Measurements from ENCODE around the gene MARK3.
"Not testable (repeated sequence)": the region's sequence is repeated elsewhere in the genome, so short reads cannot be mapped to it uniquely, and the experiment has no call there.

Gene MARK3

DNA sequence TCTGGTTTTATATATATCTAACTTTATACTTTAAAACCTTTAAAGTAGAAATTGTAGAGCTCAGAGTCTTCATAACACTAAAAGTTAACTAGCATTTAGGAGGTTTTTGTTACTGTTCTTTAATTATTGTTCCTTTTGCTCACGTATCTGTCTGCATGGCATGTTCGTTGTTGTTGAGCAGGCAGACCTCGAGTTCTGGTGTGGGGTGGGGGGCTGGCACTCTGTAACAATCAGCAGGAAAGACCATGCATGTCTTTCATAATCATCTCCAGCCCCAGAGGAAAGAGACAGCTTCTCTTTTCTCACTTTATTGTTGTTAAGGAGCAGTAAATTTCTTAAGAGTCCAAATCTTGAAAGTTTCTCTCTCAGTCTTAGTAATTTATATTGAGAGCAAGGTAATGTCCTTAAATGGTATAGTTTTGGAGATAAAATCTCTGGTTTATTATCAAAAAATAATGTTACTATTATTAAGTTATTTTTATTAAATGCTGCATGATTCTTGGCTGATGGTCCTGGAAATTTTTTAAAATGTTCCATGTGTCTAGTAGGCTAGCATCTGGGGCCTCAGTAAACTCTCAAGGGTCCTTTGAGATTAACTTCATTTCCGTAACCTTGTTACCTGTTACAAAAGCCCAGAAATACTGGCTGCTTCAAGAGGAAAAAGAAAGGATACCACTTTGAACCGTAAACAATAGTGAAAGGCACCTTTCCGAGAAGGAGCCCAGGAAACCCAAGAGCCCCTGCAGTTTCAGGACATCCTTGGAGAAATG, 107.1 kb downstream of the MARK3 start:
- ATAC-seq: no peak

DNA sequence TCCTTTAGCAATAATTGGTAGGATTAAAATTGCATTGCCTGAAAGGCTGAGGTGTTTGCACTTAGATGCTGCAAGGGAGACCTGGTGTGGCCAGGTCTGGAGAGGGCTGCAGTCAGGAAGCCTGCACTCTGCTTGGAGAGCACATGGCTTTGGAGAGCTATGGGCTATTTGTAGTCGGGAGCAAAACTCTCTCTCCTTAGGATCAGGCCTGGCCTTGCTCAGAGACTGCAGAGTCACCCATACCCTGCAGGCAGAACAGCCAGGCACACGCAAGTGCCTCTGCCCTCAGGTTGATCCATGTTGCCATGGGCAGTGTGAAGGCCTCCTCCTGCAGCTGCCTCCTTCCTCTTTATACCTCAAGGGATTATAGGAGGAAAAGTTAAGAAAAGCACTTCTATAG, 110.6 kb downstream of the MARK3 start:
- ATAC-seq: no peak

DNA sequence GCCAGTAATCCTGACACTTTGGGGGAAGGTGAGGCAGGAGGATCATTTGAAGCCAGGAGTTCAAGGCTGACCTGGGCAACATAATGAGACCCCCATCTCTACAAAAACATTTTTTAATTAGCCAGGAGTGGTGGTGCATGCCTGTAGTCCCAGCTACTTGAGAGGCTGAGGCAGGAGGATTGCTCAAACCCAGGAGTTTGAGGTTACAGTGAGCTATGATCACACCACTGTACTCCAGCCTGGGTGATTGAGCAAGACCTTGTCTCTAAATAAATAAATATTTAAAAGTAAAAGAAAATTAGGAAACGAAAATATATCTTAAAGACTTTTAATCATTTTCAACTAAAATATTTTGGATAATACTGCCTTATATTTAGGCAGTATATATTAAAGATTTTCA, 111.6 kb downstream of the MARK3 start:
- ATAC-seq: no peak

DNA sequence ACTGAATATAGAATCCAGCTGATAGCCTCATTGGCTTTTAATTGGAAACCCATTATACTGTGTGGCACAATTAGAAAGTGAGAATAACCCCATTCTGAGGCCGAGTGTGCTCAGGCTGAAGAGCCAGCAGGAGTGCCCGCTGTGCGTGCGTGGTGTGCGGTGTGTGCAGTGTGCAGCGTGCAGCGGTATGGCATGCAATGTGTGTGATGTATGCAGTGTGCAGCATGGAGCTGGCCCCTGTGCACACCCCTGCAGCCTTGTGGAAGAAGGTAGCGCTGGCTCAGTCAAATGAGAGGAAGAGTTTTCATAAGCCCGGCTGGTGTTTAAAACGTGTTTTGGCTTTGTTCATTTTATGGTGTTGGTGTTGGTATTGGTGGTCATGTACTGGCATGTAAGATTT, 114.5 kb downstream of the MARK3 start:
- no peak for ATAC-seq

DNA sequence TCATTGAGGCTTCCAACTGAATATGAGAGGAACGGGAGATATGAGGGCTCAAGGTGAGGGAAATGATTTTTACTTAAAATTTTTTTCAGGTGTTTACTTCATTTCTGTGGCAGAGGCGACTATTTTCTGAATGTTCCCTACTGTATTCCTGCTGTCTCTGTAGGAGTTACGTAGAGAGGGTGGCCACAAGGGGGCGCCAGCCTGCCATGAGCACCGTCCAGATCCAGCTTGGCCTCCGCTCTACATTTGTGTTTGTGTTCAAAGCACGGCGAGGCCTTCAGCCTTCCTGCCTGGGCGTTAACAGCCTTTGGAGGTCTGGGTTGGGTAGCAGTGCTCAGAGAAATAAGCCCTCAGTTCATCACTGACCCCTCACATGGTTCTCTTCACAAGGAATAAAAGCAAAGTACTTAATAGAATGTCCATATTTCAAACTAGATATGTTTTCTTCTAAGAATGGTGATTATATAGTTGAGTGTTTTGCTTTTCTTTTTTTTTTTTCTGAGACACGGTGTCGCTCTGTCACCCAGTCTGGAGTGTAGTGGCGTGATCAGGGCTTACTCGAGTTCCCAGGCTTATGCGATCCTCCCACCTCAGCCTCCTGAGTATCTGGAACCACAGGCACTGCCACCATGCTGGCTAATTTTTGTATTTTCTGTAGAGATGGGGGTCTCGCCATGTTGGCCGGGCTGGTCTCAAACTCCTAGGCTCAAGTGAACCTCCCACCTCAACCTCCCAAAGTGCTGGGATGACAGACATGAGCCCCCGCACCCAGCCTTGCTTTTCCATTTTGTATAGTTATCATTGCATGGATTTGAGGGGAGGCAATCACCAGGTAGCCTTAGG, 115.2 kb downstream of the MARK3 start:
- peak; percentile 84 to 86 for ATAC-seq

DNA sequence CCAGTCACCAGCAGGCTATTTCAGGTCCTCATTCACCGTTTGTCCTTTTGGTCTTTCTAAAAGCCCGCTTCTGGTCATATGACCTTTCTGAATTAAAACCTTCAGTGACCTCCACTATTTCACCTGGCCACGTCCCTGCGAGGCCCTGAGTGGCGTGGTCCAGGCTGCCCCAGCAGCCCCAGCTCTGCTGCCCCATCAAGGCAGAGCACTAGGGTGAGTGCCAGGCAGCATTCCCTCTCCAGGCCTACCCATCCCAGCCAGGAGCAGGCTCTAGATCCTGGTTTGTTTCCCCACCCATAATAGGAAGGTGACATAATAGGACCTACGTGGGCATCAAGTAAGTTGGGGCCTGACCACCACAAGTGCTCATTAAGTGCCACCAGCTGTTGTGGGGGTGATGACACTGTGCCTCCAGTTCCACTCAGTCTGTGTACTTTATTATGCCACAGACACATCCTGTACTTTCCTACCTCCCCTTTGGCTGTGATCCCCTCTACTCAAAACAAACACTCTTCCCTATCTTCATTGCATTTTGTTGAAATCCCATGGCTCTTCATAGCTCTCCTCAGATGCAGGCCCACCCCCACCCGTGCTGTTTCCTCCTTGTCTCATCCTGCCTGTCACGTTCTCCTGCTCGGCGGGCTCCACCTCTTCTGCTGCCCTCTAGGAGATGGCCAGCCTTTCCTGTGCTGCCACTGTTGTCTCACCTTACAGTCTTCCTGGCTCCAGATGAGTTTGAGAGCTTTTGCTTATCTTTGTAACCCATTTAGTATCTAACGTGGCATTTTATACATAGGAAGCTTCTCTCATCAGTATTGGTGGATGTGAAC, 116.0 kb downstream of the MARK3 start:
- ATAC-seq: no peak

DNA sequence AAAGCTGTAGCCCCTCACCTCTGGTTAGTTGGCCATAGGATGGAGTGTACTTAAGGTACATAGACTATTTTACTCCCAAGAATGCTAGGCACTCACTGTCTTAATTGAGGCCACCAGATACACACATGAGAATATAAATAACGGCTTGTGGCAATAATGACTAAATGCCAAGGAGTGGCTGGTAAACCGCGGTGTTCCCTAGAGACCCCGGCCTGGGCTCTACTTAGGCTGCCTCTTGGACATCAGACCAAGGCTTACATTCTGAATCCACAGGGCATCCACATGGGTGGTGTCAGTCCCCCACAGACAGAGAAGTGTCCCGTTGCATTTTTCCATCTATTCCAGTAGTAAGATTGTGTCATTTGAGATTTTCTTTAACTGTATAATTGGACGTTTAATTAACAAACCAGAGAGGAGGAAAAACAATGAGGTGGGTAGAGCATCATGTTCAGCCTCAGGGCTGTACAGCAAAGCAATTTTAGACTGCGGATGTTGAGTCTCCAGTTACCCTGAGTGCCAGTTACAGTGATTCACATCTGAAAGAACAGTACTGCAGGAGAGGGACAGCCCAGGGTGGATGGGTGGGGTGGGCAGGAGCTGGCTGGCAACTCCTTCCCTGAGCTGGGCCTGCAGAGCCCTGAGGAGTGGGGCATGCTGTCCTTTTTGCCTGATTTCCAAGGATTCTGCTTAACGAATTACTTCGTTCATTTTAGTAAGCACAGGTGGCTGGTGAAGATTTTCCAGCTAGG, 116.9 kb downstream of the MARK3 start:
- no peak for ATAC-seq

DNA sequence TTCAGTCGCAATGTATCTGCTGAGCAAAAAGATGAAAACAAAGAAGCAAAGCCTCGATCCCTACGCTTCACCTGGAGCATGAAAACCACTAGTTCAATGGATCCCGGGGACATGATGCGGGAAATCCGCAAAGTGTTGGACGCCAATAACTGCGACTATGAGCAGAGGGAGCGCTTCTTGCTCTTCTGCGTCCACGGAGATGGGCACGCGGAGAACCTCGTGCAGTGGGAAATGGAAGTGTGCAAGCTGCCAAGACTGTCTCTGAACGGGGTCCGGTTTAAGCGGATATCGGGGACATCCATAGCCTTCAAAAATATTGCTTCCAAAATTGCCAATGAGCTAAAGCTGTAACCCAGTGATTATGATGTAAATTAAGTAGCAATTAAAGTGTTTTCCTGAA, 117.7 kb downstream of the MARK3 start:
- no peak for ATAC-seq

DNA sequence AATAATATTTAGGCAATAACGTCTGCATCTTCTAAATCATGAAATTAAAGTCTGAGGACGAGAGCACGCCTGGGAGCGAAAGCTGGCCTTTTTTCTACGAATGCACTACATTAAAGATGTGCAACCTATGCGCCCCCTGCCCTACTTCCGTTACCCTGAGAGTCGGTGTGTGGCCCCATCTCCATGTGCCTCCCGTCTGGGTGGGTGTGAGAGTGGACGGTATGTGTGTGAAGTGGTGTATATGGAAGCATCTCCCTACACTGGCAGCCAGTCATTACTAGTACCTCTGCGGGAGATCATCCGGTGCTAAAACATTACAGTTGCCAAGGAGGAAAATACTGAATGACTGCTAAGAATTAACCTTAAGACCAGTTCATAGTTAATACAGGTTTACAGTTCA, 118.1 kb downstream of the MARK3 start:
- ATAC-seq: no peak

DNA sequence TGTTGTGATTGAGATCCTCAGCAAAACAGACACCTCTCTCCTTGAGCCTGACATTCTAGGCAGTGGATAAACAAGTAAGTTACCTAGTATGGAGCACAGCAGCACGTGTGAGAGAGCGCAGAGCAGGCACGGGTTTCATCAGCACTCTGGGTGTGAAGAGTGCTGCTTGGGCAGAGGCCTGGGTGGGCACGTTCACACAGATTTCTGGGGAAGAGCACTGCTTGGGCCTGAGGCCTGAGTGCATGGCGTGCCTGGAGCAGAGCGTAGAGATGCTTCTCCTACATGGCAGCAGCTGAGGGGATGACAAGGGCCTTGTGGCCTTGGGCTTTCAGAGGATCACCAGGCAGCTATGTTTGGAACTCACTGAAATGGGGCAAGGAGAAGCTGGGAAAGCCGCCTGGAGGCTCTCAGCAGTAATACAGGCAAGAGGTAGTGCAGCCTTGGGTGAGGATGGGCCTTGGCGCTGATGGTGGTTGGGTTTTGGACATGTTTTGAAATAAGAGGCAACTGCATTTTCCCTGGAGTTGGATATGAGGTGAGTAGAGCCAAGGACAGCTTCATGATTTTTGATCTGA, 119.9 kb downstream of the MARK3 start:
- no peak for ATAC-seq

DNA sequence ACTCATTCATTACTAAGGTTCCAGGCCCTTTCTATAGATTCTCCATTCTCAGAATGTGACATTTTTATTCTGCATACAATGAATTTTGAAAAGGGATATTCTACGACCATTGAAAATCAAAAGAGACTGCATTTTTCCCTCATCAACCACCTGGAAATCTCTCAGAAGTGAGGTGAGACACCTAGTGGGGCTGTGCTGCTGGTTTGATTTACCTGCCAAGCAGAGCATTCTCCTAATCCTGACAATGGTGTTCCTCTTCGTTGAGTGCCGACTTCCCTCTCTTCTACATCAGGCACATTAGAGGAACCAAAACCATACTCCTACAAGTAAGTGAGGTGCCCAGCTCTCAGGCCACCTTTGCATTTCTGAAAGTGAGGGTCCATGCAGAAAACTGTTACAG, 122.5 kb downstream of the MARK3 start:
- ATAC-seq: no peak

DNA sequence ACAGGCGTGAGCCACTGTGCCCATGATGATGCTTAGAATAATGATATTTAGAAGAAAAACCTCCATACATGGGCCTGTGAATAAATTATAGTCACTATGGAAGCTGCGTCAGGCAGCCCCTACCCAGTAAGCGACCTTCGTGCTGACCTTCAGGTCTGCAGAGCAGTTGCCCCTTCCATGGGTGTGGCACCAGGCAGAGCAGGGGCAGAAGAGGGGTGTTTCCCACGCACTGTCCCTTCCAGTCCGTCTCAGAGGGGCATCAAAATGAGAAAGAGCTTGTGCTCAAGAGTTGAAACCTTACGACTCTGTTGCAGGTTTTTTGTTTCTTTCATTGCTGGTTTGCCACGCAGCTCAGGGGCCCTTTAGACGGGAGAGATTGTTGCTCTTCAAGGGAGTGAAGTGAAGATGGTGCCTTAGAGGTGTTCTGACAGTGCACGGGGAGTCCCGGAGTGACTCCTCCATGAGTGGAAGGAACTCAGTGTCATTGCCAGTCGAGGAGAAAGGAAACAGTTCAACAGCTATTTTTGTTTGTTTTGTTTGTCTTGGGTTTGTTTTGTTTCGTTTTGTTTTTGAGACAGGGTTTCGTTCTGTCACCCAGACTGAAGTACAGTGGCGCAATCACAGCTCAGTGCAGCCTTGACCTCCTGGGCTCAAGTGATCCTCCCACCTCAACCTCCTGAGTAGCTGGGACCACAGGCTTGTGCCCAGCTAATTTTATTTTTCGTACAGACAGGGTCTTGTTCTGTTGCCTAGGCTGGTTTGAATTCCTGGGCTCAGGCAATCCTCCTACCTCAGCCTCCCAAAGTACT, 123.5 kb downstream of the MARK3 start:
- ATAC-seq: no peak

DNA sequence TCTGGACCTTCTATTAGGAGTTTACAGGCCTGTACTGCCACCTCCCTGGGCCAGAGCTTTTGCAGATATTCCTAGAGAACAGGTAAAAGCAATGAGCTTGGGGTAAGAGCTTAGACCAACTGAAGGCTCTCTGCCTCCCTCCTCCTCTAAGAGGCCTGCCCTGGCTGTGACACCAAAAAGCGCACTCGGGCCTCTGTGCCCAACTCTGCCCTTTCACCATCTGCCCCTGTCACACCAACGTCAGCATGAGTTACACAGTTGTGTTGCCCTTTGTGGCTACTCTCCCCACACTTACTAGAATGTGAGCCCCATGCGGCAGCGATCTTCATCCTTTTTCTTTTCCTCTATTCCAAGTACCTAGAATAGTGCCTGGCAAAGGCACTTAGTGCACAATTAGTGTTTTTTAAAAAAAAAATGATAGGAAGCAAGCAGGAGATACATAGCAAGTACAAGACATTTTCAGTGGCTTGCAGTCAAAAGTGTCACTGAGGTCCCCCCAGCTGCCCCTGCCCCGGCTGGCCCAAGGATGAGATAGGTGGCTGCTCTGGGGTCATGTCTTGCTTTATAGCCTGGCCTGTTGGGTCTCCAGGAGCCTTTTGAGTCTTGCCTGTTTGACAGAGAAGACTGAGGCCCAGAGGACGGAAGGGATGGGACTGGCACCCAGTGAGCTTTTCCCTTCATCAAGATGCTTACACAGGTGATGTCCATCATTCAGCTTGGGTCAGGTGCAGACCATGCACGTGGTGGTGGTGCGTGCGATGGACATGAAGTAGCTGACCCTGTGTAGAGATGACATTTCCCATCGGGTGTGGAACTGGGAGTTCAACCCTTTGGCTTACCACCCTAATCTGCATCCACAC, 124.9 kb downstream of the MARK3 start:
- no peak for ATAC-seq

DNA sequence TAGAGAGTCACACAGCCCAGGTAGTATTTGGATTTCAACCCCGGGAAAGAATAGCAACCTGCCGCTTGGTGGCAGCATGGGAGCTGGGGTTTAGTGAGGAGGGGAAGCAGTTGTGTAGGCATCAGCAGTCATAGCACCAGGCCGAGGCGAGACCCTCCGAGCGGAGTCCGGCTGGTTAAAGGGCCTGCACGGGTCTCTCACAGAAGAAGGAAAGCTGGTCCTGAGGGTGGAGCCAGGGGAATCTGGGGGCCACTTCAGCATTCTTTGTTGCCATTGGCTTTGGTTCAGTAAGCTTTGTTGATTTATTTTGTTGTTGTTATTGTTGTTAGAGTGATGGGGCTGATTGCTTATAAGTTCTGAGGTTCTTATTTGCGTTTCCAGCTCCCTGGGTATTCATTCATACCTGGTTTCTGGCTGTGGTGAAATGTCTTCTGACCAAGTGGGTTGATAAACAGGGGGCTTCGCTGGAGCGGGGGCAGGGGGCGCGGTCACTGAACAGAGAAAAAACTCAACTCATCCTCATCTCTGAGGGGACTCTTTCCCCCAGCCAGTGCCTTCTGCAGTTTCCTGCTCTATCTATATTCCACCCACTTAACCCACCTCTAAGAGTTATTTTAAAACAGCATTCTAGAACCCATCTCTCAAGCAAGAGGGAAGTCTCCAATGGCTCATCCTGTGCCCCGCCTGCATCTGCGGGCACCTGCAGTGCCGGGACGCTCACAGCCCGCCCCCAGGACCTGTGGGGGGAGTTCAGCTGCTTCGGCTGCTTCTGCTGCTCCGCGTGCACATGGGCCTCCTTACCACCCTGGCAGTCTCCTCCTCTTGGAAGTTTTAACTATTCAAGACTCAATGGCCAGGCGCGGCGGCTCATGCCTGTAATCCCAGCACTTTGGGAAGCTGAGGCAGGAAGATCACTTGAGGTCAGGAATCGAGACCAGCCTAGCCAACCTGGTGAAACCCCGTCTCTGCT, 125.8 kb downstream of the MARK3 start:
- ATAC-seq: no peak

DNA sequence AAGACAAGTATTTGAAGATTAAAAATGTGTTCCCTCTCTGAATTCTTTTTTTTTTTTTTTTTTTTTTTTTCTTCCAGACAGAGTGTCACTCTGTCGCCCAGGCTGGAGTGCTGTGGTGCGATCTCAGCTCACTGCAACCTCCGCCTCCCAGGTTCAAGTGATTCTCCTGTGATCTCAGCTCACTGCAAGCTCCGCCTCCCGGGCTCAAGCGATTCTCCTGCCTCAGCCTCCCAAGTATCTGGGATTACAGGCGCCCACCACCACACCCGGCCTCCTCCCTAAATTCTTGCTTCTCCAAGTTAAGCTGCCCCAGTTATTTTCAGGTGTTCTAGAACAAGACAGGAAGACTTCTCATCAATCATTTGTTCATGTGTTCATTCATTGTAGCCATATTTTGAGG, 127.0 kb downstream of the MARK3 start:
- not testable (repeated sequence) for ATAC-seq

DNA sequence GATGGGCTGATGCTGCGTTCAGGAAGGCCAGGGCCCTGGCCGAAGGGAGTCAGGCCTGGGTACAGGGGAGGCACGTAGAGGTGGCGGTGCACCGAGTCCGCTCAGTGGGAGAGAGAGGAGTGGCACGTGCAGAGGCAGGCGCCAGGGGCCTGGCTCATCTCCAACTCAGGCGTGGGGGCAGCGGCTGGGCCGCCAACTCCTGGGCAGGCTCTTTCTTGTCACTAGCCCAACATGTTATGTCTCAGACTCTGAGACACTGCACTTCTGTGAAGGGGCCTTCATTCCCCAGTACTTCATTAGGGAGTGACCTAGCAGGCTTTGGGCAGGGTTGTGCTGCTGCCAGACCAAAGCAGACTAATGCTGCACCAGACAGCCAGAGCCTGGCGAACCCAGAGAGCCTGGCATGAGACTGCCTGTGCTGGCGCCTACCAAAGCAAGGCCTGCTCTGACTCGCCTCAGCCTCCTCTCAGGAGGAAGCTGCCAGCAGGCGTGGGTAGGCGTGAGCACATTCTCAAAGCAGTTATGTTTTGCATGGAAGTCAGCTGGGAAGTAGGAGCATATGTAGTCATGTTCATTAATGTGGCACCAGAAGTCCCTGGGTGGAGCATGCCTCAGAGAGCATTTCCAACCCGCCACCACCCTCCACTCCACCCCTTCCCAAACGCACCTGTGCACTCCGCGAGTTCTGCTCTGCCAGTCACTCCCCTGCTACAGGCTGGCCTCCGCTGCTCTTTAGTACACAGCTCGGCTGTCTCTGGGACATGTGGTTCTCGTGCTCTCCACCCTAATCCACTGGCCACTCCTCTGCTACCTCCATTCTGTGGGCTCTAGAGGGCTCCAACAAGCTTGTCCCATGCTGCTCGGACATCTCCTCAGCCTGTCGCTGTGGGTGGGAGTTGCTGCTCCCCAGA, 127.7 kb downstream of the MARK3 start:
- ATAC-seq: no peak

DNA sequence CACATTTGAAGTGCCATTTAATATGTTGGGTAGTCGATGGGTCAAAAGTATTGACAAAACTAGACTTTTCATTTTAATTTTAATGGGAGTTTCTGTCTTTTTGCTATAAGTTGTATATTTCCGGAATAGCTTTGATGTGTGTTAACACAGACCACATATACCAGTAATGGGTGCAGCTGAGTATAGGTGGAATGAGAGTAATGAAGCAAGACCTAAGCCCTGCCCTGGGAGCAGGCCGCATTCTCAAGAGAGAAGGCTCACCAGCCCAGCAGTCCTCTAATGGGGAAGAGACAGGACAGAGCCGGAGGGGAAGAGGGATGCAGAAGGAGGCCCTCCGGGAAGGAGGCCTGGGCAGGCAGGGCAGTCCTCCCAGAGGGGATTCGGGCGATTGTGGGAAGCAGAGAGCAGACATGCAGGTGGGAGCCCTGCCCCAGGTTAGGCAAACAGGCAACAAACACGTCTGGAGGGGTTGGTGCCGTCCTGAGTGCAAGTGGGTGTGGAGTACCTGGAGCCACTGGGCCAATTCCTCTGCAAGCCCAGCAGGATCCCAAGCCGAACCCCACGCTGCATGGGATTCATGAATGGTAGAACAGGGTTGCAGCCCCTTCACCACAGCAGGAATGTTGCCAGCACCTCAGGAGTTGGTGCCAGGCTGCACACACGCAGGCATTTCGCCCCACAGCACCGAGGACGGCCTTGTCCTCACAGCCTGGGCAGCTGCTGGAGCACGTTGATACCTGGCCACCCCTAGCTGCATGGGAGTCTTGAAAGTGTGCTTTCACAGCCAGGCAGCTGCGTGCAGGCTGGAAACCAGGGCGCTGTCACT, 129.6 kb downstream of the MARK3 start:
- no peak for ATAC-seq

Measured in activated CD4-positive, CD25-positive, alpha-beta regulatory T cell treated with anti-CD3 and anti-CD28 coated beads, Interleukin-2, amount 50 U/mL, for 24 hours (primary cell).